HG03460 (cell line): Measurements from ENCODE around the gene CPXM2.

ENCODE experiments used
- ATAC-seq: cut with Tn5 transposase; IDR thresholded peaks from one replicate; pipeline ENCODE4 v1.9.1; 2021; ENCODE audit not compliant: unreplicated experiment

CPXM2 gene

GRCh38 chr10:123906296-123906695 lies 14.7 kb upstream of the CPXM2 start:
- ATAC-seq, result no peak

- ATAC-seq, result no peak
These were observed 13.3 kb upstream of the CPXM2 start for GRCh38 chr10:123904834-123905409.

- no peak for ATAC-seq
These were observed 12.0 kb upstream of the CPXM2 start for GRCh38 chr10:123903621-123904020.

- ATAC-seq, result no peak
These were observed 10.0 kb upstream of the CPXM2 start for GRCh38 chr10:123901621-123902020.

GRCh38 chr10:123897146-123897545 lies 5.5 kb upstream of the CPXM2 start:
- no peak for ATAC-seq

GRCh38 chr10:123896246-123896927 lies 4.8 kb upstream of the CPXM2 start:
- ATAC-seq, result no peak

- ATAC-seq, result no peak
These were observed 2.0 kb upstream of the CPXM2 start for GRCh38 chr10:123893651-123894050.

GRCh38 chr10:123890756-123891143 lies 857 bp downstream of the CPXM2 start:
- ATAC-seq, result no peak

- no peak for ATAC-seq
These were observed 1.4 kb downstream of the CPXM2 start for GRCh38 chr10:123890226-123890625.

- ATAC-seq, result no peak
These were observed 1.8 kb downstream of the CPXM2 start for GRCh38 chr10:123889821-123890220.

- ATAC-seq, result no peak
These were observed 2.9 kb downstream of the CPXM2 start for GRCh38 chr10:123888751-123889150.

- ATAC-seq, result no peak
These were observed 3.4 kb downstream of the CPXM2 start for GRCh38 chr10:123888256-123888655.

- no peak for ATAC-seq
These were observed 5.3 kb downstream of the CPXM2 start for GRCh38 chr10:123886292-123886691.

- ATAC-seq, result no peak
These were observed 6.0 kb downstream of the CPXM2 start for GRCh38 chr10:123885406-123886170.

- ATAC-seq, result no peak
These were observed 6.7 kb downstream of the CPXM2 start for GRCh38 chr10:123884907-123885381.

GRCh38 chr10:123884351-123884906 lies 7.2 kb downstream of the CPXM2 start:
- no peak for ATAC-seq

- ATAC-seq, result no peak
These were observed 7.8 kb downstream of the CPXM2 start for GRCh38 chr10:123883673-123884320.

- no peak for ATAC-seq
These were observed 8.7 kb downstream of the CPXM2 start for GRCh38 chr10:123882681-123883445.

GRCh38 chr10:123882177-123882576 lies 9.4 kb downstream of the CPXM2 start:
- ATAC-seq, result no peak

GRCh38 chr10:123879606-123880257 lies 11.9 kb downstream of the CPXM2 start:
- no peak for ATAC-seq
